GM12864 (cell line): ENCODE data around the gene KCNN2.

Experiments
- DNase-seq: peaks from one replicate; pipeline ENCODE4 v3.0.0-alpha.2; 2011; ENCODE audit warnings: low read depth
- H3K4me3 ChIP-seq: 2 replicates; pipeline ENCODE4 v1.5.1; 2011; ENCODE audit warnings: mild to moderate bottlenecking, low read depth, low read length, control low read depth
- CTCF ChIP-seq: IDR thresholded peaks from 2 replicates; pipeline ENCODE4 v1.5.1; 2011; ENCODE audit warnings: low read depth, mild to moderate bottlenecking, moderate library complexity, low read length, control low read depth, inconsistent platforms; ENCODE audit errors: missing control alignments

KCNN2 gene

GRCh38 chr5:114360816-114361723 lies 800 bp upstream of the KCNN2 start:
- no peak for DNase-seq
- peak overlapping the region; percentile 63 for H3K4me3 ChIP-seq

DNA sequence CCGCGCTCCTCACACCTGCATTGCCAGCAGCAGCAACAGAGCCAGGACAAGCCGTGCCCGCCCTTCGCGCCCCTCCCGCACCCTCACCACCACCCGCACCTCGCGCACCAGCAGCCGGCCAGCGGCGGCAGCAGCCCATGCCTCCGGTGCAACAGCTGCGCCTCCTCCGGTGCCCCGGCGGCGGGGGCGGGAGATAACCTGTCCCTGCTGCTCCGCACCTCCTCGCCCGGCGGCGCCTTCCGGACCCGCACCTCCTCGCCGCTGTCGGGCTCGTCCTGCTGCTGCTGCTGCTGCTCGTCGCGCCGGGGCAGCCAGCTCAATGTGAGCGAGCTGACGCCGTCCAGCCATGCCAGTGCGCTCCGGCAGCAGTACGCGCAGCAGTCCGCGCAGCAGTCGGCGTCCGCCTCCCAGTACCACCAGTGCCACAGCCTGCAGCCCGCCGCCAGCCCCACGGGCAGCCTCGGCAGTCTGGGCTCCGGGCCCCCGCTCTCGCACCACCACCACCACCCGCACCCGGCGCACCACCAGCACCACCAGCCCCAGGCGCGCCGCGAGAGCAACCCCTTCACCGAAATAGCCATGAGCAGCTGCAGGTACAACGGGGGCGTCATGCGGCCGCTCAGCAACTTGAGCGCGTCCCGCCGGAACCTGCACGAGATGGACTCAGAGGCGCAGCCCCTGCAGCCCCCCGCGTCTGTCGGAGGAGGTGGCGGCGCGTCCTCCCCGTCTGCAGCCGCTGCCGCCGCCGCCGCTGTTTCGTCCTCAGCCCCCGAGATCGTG lies 517 bp downstream of the KCNN2 start:
- no peak for DNase-seq

More at GRCh38 chr5:114360816-114361723, 800 bp upstream of the KCNN2 start:
- peak; percentile 9 for TF ChIP-seq CTCF

GRCh38 chr5:114362977-114363761 lies 1.3 kb downstream of the KCNN2 start:
- no peak overlapping the region; the same call in none of the 2 replicates for H3K4me3 ChIP-seq
- no peak for DNase-seq
- no peak for TF ChIP-seq CTCF

More for the DNA sequence above, 517 bp downstream of the KCNN2 start:
- peak overlapping the region; percentile 63 for H3K4me3 ChIP-seq
- TF ChIP-seq CTCF: no peak

- H3K4me3 ChIP-seq: no peak overlapping the region
- no peak for TF ChIP-seq CTCF
- no peak for DNase-seq
Observed at GRCh38 chr5:114363837-114364236, 2.0 kb downstream of the KCNN2 start.

DNA sequence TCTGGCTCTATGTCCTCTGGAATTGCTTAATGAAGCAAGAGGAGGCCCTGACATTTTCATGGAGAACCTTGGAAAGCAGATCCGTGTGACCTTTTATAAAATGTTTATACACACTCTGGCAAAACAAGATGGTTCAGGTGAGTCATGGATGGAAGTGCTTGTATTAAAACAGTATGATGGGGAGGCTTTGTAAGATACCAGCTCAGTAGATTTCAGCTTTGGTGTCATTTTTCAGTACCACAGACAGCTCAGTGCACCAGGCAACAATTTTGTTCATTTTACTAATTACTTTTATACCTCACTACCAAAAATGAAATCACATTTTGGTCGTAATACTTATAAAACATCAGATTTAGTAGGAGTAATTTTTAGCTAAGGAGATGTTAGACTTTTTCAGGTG lies 5.2 kb downstream of the KCNN2 start:
- no peak for TF ChIP-seq CTCF
- DNase-seq: no peak
- H3K4me3 ChIP-seq: no peak overlapping the region

- no peak for TF ChIP-seq CTCF
- no peak for DNase-seq
- no peak overlapping the region for H3K4me3 ChIP-seq
Observed at GRCh38 chr5:114369680-114370417, 8.0 kb downstream of the KCNN2 start.
